NOMO-1 treated with DMSO at 0.1 percent for 48 hours (cell line): ENCODE measurements around the gene HS3ST2.
A peak's percentile ranks its signal among the peaks of the same experiment; 100 is the strongest.
"Not testable (repeated sequence)": the region's sequence is repeated elsewhere in the genome, so short reads cannot be mapped to it uniquely, and the experiment has no call there.

Experiments
- DNase-seq: peaks from one replicate; lab custom pipeline; 2025; ENCODE audit not compliant: unreplicated experiment; lab: John Stamatoyannopoulos, UW

Gene HS3ST2

GRCh38 chr16:22874394-22874793 is 60.4 kb downstream of the HS3ST2 start:
- DNase-seq = no peak

GRCh38 chr16:22878955-22879354 is 65.0 kb downstream of the HS3ST2 start:
- DNase-seq = no peak

- DNase-seq = no peak
These were observed 65.5 kb downstream of the HS3ST2 start for GRCh38 chr16:22879466-22879865.

- no peak for DNase-seq
These were observed 69.0 kb downstream of the HS3ST2 start for GRCh38 chr16:22882981-22883380.

- DNase-seq = no peak
These were observed 72.0 kb downstream of the HS3ST2 start for GRCh38 chr16:22885951-22886350.

- DNase-seq = no peak
These were observed 73.0 kb downstream of the HS3ST2 start for GRCh38 chr16:22886927-22887326.

- DNase-seq = no peak
These were observed 73.5 kb downstream of the HS3ST2 start for GRCh38 chr16:22887445-22887844.

- DNase-seq = no peak
These were observed 74.8 kb downstream of the HS3ST2 start for GRCh38 chr16:22888791-22889190.

GRCh38 chr16:22890976-22891375 is 77.0 kb downstream of the HS3ST2 start:
- DNase-seq = no peak

GRCh38 chr16:22897184-22897583 is 83.2 kb downstream of the HS3ST2 start:
- no peak for DNase-seq

- no peak for DNase-seq
These were observed 84.2 kb downstream of the HS3ST2 start for GRCh38 chr16:22898131-22898530.

- DNase-seq = peak; percentile 60
These were observed 84.9 kb downstream of the HS3ST2 start for GRCh38 chr16:22898874-22899348.

- not testable (repeated sequence) for DNase-seq
These were observed 85.6 kb downstream of the HS3ST2 start for GRCh38 chr16:22899567-22899966.

- DNase-seq = no peak
These were observed 86.9 kb downstream of the HS3ST2 start for GRCh38 chr16:22900863-22901262.

- no peak for DNase-seq
These were observed 87.6 kb downstream of the HS3ST2 start for GRCh38 chr16:22901563-22901962.

- DNase-seq = no peak
These were observed 89.8 kb downstream of the HS3ST2 start for GRCh38 chr16:22903716-22904115.

- DNase-seq = no peak
These were observed 98.7 kb downstream of the HS3ST2 start for GRCh38 chr16:22912654-22913053.

GRCh38 chr16:22915003-22915402 is 101.0 kb downstream of the HS3ST2 start:
- DNase-seq = no peak

- DNase-seq = no peak
These were observed 109.5 kb downstream of the HS3ST2 start for GRCh38 chr16:22923491-22923890.

GRCh38 chr16:22924492-22924891 is 110.5 kb downstream of the HS3ST2 start:
- DNase-seq = no peak

- DNase-seq = no peak
These were observed 112.3 kb downstream of the HS3ST2 start for GRCh38 chr16:22926105-22926751.

- DNase-seq = no peak
These were observed 113.3 kb downstream of the HS3ST2 start for GRCh38 chr16:22927306-22927705.

GRCh38 chr16:22928882-22929435 is 115.0 kb downstream of the HS3ST2 start:
- DNase-seq = no peak
